Measurements from ENCODE around the gene MRPL20.
"Not testable (repeated sequence)": the region's sequence is repeated elsewhere in the genome, so short reads cannot be mapped to it uniquely, and the experiment has no call there.

Gene MRPL20

GRCh38 chr1:1403653-1404052, 3.4 kb downstream of the MRPL20 start:
- DNase-seq = no peak

- DNase-seq = not testable (repeated sequence)
Observed at GRCh38 chr1:1402901-1403392, 4.1 kb downstream of the MRPL20 start.

DNA sequence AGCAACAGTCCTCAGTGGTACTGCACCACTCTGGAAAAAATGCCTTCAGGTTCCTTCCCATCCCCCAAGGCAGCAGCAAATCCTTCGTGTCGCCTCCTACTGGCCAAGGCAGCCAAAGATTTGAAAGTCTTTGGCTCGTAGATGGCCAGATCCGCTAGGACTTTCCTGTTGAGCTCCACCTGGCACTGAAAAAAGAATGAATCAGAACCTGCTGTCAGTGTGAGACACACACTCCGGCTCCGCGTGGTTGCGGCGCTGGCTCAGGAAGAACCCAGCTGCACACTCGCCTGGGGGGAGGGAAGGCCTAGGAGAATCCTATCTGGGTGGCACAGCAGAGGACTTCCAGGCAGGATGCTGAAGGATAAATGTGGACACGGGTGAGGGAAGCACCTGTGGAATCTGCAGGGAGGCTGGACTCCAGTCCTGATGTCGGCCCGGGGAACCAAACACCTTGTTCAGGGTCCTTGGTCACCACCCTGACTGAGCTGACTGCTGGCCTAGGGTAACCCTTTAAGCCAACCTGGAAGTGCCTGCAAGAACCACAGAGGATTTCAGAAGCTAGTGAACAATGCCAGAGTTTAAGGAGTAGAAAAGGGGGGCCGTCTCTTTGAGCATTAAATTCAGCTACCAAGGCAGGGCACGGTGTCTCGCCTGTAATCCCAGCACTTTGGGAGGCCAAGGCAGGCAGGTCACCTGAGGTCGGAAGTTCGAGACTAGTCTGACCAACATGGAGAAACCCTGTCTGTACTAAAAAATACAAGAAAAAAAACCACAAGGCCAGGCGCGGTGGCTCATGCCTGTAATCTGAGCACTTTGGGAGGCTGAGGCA, 4.8 kb downstream of the MRPL20 start:
- DNase-seq = peak; percentile 60 to 65

- DNase-seq = no peak
Observed at GRCh38 chr1:1401457-1402010, 5.6 kb downstream of the MRPL20 start.

DNA sequence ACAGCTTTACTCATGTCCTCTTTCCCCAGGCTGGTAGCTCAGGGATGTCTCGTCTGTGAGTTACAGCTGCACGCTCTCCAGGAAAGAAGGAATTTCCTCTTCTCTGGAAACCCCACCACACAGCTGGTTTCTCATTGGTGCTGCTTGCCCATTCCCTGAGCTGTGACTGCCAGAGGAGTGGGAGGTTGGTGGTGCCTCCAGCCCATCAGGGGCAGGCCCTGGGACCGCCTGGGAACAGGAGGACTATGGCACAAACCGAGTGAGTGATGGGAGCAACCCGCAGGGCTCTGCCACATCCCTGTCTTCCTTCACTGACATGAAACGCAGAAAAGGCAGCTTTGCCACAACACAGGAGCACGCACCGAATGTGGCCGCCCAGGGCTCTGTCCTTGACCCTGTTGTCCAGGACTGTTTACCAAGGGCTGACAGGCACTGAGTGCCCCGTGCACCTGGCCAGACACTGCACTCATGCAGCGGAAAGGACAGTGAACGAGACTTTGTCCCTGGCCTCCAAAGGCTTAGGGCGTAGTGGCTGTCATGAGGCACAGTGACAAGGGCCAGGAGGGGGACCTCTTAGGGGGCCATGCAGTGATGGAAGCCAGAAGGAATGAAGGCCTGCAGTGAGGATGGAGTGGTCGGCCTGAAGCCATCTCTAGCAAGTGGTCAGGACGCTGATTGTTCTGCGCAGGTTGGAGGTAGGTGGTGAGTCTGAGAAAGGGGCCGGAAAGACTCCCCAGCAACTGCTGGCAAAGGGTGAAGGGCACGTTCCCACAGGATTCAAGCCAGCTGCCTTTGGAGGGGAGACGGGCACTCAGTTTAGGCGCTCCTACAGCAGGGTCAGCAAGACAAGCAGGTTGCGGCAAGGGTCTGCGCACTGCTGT, 6.3 kb downstream of the MRPL20 start:
- DNase-seq = no peak

DNA sequence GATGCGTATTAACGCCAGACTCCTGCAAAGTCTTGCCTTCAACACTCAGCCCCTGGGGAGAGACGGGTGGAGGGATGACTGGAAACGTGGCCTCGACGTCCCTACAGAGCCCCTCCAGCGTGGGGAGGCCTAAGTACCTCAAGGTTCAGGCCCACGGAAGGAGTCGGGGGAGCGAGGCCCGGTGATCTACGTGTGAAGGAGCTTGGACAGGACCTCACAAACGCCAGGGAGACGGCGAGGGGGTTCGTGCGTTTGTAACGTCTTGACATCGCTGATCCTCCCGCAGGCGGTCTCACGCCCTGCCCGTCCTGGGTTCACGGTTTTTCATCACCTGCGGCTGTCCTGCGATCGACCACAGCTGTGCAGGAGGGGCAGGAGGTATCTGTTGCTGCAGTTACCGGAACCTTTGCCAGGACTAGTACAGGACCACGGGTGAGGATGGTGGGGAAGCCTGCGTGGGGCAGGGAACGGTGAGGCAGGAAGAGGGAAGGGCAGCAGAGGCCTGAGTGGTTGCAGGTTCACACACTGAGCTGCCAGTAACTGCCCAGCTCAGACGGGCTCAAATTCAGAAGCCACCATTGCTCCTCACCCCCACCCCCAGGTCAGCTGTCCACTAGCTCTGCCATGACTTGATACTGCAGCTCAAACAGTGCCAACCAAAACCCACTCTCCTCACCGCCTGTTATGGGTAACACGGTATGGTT, 7.1 kb downstream of the MRPL20 start:
- DNase-seq = peak in 1 of 2 experiments; percentile 37

DNA sequence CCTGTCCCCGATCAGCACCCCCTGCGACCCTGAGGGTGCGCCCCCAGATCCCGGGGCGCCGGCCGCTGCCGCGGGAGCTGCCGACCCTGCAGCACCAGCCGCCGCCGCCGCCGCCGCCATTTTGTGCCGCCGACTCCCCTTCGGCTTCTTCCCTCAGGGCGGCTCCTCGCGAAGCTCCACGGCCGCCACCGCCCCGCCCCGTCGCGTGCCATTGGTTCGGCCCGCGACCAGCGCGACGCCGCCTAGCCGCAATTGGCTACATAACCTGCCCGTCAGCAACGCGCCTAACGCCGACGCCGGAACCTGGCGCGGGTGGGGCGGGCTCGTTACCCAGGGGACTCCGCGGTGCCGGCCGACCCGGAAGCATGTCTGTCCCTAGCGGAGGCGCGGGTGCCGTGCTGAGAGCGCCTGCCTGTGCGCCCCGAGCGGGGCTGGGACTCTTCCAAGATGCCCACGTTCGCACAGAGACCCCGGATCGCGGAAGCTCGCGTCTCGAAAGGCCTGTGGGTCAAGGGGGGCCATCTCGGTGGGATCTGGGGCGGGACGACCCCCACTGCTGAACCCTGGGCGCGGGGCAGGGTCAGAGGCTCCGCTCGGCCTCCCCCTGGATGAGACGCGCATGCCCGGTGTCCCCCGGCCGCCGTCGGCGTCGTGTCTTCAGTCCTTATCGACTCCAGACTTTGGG, 7.8 kb downstream of the MRPL20 start, which contains the start of gene CCNL2:
TSS of gene CCNL2 (minus strand) at position 149 of the 685 bp plus-strand sequence. CDS start at position 120, 29 bp downstream.
- DNase-seq = peak; percentile 99

GRCh38 chr1:1398677-1399186, 8.4 kb downstream of the MRPL20 start:
- no peak for DNase-seq

- DNase-seq = no peak
Observed at GRCh38 chr1:1397839-1398523, 9.1 kb downstream of the MRPL20 start.

- no peak for DNase-seq
Observed at GRCh38 chr1:1395166-1395565, 11.9 kb downstream of the MRPL20 start.

DNA sequence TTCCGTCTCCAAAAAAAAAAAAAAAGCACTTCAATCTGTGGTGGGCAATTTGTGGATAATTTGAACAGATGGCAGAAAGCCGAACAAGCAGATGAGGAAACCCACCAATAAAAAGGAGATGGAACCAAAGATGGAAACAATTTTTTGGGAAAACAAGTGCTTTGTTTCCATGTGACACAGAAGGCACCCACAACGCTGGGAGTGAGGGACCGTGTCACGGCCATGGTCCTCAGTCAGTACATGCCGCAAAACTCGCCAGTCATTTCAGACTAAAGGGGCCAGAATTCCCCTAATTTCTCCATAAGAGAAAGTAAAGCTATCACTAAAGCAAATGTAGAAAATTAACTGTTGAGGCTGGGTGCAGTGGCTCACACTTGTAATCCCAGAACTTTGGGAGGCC, 13.0 kb downstream of the MRPL20 start:
- no peak for DNase-seq

GRCh38 chr1:1393428-1393827, 13.7 kb downstream of the MRPL20 start:
- DNase-seq = no peak

DNA sequence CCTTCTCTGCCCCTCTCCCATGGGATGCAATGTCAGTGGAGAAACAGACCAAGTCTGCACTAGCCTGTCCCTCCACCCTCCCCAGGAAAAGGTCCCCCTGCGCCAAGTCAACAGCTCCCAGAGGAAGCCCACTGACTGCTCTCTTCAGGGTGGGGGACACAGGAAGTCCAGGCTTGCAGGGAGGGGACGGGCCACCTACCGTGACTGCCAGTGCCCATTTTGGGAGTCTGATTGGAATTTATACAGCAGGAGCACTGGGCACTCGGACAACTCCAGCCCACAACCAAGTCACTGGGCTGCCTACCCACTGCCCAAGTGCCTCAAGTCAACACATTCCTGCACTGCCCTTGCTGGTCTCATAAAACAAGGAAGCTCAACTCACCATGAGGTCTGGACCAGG, 14.1 kb downstream of the MRPL20 start:
- DNase-seq = no peak

DNA sequence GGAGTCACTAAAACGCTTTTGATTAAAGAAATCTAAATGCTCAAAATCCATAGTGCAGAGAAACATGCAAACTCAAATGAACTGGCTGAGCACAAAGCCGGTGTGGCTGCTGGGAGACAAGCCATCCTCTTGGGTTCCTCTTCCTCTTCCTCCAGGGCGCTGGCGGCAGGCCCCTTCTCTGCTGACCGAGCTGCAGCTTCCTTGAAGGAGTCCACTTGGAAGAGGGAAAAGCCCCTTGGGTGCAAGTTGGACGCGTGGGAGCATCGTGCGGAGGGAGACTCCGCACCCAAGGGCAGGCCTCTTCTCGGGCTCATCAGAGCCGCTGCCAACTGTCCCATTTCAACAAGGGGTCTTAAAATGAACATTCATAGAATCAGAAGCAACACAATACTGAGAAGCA, 15.9 kb downstream of the MRPL20 start:
- DNase-seq = no peak

- DNase-seq = no peak
Observed at GRCh38 chr1:1390675-1391074, 16.4 kb downstream of the MRPL20 start.

DNA sequence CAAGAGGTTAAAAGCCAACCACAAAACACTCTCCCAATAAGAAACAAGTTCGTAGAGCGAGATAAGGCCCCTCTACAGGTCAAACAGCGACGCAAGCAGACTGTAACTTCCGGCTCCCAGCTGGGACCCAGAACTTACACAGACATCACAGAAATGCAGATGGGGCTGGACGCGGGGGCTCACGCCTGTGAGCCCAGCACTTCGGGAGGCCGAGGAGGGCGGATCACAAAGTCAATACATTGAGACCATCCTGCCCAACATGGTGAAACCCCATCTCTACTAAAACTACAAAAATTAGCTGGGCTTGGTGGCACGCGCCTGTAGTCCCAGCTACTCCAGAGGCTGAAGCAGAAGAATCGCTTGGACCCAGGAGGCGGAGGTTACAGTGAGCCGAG, 19.0 kb downstream of the MRPL20 start:
- no peak for DNase-seq

DNA sequence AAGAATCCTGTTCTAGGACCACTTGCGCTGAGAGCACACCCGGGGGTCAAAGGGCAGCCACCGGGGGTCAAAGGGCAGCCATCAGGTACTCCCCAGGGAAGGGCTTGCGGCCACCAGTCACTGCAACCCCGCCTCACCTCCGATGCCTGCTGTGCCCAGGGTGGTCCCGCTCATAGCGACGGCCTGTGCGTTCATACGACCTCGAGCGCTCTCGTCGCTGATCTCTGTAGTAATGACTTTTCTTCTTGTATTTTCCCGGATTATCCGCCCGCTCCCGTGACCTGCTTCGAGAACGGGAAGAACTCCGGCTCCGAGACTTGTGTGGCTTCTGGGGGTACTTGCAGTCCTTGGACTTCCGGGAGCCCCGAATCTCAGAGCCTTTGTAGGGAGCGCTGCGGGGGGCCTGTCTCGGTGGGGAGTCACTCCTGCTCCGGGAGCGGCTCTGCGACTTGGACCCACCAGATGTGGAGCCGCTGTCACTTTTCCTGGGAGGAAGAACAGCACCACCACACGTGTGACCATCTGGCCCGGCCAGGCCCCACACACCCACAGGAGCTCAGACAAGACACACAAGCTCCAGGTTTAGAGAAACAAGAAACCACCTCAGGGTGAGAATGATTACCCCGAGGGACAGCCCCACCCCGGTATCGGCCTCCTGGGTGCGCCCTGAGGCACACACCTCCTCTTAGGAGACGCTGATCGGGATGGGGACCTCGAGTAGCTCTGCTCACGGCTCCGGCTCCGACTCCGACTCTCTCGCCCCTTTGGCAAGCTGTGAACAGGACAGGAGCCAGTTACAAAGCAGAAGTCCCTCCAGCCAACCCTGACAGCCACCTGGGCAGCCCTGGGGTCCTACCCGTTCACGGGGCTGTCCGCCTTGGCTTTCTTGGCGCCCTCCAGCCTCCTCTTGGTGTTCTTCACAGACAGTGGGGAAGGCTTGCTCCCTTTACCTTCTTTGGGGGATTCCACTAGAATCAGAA, 19.7 kb downstream of the MRPL20 start:
- no peak for DNase-seq

DNA sequence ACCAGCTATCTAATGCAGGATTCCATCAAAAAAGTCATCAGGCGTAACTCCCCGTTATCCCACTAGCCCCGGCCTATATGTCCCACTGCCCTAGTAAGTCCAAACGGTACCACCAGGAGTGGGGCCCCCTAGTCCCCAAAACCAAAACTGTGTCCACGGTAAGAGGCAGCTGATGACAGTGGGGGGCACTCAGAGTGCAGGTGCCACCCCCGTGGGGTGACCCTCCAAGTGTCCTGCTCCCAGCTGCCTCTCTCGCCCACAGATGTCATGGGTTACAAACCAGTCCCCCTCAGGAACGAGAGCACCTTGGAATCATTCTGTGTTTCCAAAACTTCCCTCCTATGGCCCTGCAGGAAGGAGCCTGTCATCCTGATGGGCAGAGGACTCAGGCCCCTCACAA, 21.2 kb downstream of the MRPL20 start:
- no peak for DNase-seq

- not testable (repeated sequence) for DNase-seq
Observed at GRCh38 chr1:1385339-1385738, 21.8 kb downstream of the MRPL20 start.

- DNase-seq = no peak
Observed at GRCh38 chr1:1381294-1381693, 25.8 kb downstream of the MRPL20 start.

Data from activated CD4-positive, alpha-beta T cell treated with anti-CD3 and anti-CD28 coated beads, Interleukin-2, amount 50 U/mL, for 48 hours (primary cell).